Tibial nerve (tissue), 4 donors: Measurements from ENCODE around the gene SLC35F3.

Source experiments
- EP300 ChIP-seq, 2 donors: sonication (generic); formaldehyde crosslinking; IDR thresholded peaks; one replicate each; pipeline ENCODE4 v1.6.1; 2017; ENCODE audit warnings: antibody characterized with exemption in 2 of 2, mild to moderate bottlenecking in 1 of 2
- POLR2A ChIP-seq, 2 donors: fragments of 450-650 bp; IDR thresholded peaks; one replicate each; pipeline ENCODE4 v1.6.1; 2017; ENCODE audit warnings: antibody characterized with exemption in 2 of 2, mild to moderate bottlenecking in 2 of 2, moderate library complexity in 2 of 2
- TF ChIP-seq, protein P1 (sequence below), 5 experiments: fragments of 200-600 bp in 3 of 5; fragments of 450-650 bp in 2 of 5; sonication (generic) in 3 of 5; IDR thresholded peaks; one replicate each; pipeline ENCODE4 v1.5.1; 2016 to 2019; ENCODE audit warnings: antibody characterized with exemption in 5 of 5, mild to moderate bottlenecking in 3 of 5, moderate library complexity in 2 of 5

DNA sequence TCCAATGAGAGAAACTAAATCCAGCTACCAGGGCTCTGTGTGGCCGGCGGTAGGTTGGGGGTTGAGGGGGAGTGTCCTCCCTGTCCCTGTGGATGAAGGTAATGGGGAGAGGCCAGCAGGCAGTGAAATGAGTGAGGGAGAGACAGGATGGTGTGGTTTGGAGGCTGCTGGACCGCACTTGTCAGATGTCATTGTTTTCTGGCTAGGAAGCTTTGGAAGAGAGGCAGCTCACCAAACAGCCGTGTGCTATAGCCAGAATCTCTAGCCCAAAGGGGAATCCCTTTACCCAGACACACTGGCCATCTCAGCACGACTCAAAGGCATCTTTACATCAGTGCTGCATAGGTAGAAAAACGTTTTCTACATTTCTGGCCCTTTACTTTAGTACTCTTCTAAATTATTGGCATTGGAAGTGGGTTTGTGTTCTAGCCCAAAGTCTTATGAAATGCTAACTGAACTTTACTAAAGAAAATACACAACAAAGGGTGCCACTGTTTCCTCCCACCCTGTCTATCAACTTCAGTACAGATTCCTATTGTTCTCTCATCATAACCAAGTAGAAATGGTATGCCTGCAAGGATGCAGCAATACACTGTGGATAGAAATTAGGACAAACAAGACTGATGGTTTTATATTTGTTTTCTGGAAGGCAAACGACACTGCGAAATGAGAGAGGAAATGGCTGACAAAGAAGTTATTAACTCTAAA is 372.8 kb downstream of the SLC35F3 start:
- TF ChIP-seq, protein P1, sequence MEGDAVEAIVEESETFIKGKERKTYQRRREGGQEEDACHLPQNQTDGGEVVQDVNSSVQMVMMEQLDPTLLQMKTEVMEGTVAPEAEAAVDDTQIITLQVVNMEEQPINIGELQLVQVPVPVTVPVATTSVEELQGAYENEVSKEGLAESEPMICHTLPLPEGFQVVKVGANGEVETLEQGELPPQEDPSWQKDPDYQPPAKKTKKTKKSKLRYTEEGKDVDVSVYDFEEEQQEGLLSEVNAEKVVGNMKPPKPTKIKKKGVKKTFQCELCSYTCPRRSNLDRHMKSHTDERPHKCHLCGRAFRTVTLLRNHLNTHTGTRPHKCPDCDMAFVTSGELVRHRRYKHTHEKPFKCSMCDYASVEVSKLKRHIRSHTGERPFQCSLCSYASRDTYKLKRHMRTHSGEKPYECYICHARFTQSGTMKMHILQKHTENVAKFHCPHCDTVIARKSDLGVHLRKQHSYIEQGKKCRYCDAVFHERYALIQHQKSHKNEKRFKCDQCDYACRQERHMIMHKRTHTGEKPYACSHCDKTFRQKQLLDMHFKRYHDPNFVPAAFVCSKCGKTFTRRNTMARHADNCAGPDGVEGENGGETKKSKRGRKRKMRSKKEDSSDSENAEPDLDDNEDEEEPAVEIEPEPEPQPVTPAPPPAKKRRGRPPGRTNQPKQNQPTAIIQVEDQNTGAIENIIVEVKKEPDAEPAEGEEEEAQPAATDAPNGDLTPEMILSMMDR (IDR thresholded peaks at IDR 0.05): no peak
- no peak for TF ChIP-seq POLR2A (IDR thresholded peaks at IDR 0.05)
- TF ChIP-seq EP300 (IDR thresholded peaks at IDR 0.05): no peak
